SU-DHL-6 (cell line): ENCODE results near the gene ZNF385D.

ENCODE experiments used
- H2AFZ ChIP-seq: fragments of 200-600 bp; sonication (generic); 2 replicates; pipeline ENCODE4 v1.6.1; 2014; ENCODE audit warnings: low read depth, mild to moderate bottlenecking, moderate library complexity, mixed read lengths, antibody characterized with exemption, low read length; ENCODE audit not compliant: severe bottlenecking
- H3F3A ChIP-seq: fragments of 200-600 bp; shearing (Covaris generic); 2 replicates; pipeline ENCODE4 v1.6.0; 2016; ENCODE audit warnings: antibody characterized with exemption, mild to moderate bottlenecking; ENCODE audit not compliant: insufficient read depth
- H3K27ac ChIP-seq: fragments of 200-600 bp; sonication (generic); 2 replicates; pipeline ENCODE4 v1.5.1; 2016; ENCODE audit warnings: low read depth, mild to moderate bottlenecking, low read length, moderate library complexity, mixed read lengths
- H3K27me3 ChIP-seq: fragments of 200-600 bp; sonication (generic), shearing (Covaris generic); 2 replicates; pipeline ENCODE4 v1.6.0; 2014; ENCODE audit warnings: mild to moderate bottlenecking, low read length
- H3K36me3 ChIP-seq: fragments of 200-600 bp; sonication (generic); 2 replicates; pipeline ENCODE4 v1.6.1; 2014; ENCODE audit warnings: mild to moderate bottlenecking, low read length, mixed read lengths
- H3K4me2 ChIP-seq: fragments of 300-600, 200-600 bp; shearing (Covaris generic), sonication (generic); 2 replicates; pipeline ENCODE4 v1.6.0; 2014; ENCODE audit warnings: low read length, low read depth, mild to moderate bottlenecking; ENCODE audit not compliant: poor library complexity, severe bottlenecking
- H3K4me3 ChIP-seq: fragments of 200-600 bp; sonication (generic); 2 replicates; pipeline ENCODE4 v1.5.1; 2014; ENCODE audit warnings: antibody characterized with exemption, low read length, mild to moderate bottlenecking, mixed read lengths; ENCODE audit not compliant: insufficient read depth, poor library complexity, severe bottlenecking
- H3K79me2 ChIP-seq: fragments of 200-600 bp; sonication (generic); 2 replicates; pipeline ENCODE4 v1.6.1; 2014; ENCODE audit warnings: mild to moderate bottlenecking, low read length, moderate library complexity; ENCODE audit not compliant: insufficient read depth
- H3K9ac ChIP-seq: fragments of 200-600 bp; sonication (generic); 2 replicates; pipeline ENCODE4 v1.7.0; 2014; ENCODE audit warnings: mild to moderate bottlenecking, low read length
- H3K9me2 ChIP-seq: fragments of 200-600 bp; sonication (generic); replicated peaks from 2 replicates; pipeline ENCODE4 v1.6.1; 2014; ENCODE audit warnings: low read length; ENCODE audit not compliant: insufficient read depth
- H3K9me3 ChIP-seq: fragments of 200-600 bp; sonication (generic); 2 replicates; pipeline ENCODE4 v1.6.1; 2014; ENCODE audit warnings: low read length, mixed read lengths; ENCODE audit not compliant: insufficient read depth
- H4K20me1 ChIP-seq: fragments of 200-600 bp; sonication (generic); 2 replicates; pipeline ENCODE4 v1.6.1; 2014; ENCODE audit warnings: low read depth, mild to moderate bottlenecking, antibody characterized with exemption, low read length, moderate library complexity, mixed read lengths
- CTCF ChIP-seq: fragments of 200-600 bp; sonication (generic); IDR thresholded peaks from one replicate; pipeline ENCODE4 v1.5.1; 2017; ENCODE audit warnings: antibody characterized with exemption, mild to moderate bottlenecking, low read length, moderate library complexity; ENCODE audit not compliant: insufficient read depth, poor library complexity, severe bottlenecking
- EZH2phosphoT487 ChIP-seq: fragments of 200-600 bp; sonication (generic), shearing (Covaris generic); conservative IDR thresholded peaks from 2 replicates; pipeline ENCODE4 v1.6.1; 2018; ENCODE audit warnings: mild to moderate bottlenecking, antibody characterized with exemption, low read length, moderate library complexity, mixed read lengths

The ZNF385D gene

GRCh38 chr3:21481991-21482390 is 269.0 kb downstream of the ZNF385D start:
- H3K79me2 ChIP-seq = no peaks in the 10 kb centered on the region
- H4K20me1 ChIP-seq = no peaks in the 10 kb centered on the region
- H3K9me3 ChIP-seq = no peaks in the 10 kb centered on the region
- no peaks in the 10 kb centered on the region for H3K36me3 ChIP-seq
- no peaks in the 10 kb centered on the region for H3F3A ChIP-seq
- H3K27ac ChIP-seq = no peak overlapping the region
- TF ChIP-seq CTCF (no peak), EZH2phosphoT487 (no peak)
- H2AFZ ChIP-seq = no peak overlapping the region
- H3K9me2 ChIP-seq = no peaks in the 10 kb centered on the region
- H3K27me3 ChIP-seq = no peaks in the 10 kb centered on the region
- H3K9ac ChIP-seq = no peak overlapping the region
- no peak overlapping the region for H3K4me2 ChIP-seq
- H3K4me3 ChIP-seq = no peak overlapping the region

GRCh38 chr3:21477541-21478288 is 273.3 kb downstream of the ZNF385D start:
- H3K36me3 ChIP-seq = no peaks in the 10 kb centered on the region
- no peak for TF ChIP-seq EZH2phosphoT487
- TF ChIP-seq CTCF = no peak
- H3K27me3 ChIP-seq = no peaks in the 10 kb centered on the region

GRCh38 chr3:21466476-21466875 is 284.5 kb downstream of the ZNF385D start:
- Histone ChIP-seq H3K4me2 (no peak overlapping the region), H3K79me2 (no peaks in the 10 kb centered on the region), H3K9me3 (no peaks in the 10 kb centered on the region), H3K9me2 (no peaks in the 10 kb centered on the region), H3K36me3 (no peaks in the 10 kb centered on the region), H3K27ac (no peak overlapping the region), H3F3A (no peaks in the 10 kb centered on the region), H3K9ac (no peak overlapping the region), H4K20me1 (no peaks in the 10 kb centered on the region), H2AFZ (no peak overlapping the region), H3K4me3 (no peak overlapping the region), H3K27me3 (no peaks in the 10 kb centered on the region)
- TF ChIP-seq EZH2phosphoT487 (no peak), CTCF (no peak)

More at GRCh38 chr3:21477541-21478288, 273.3 kb downstream of the ZNF385D start:
- no peaks in the 10 kb centered on the region for H3K9me3 ChIP-seq
- no peak overlapping the region for H3K27ac ChIP-seq
- no peaks in the 10 kb centered on the region for H3K9me2 ChIP-seq
- no peak overlapping the region for H3K9ac ChIP-seq
- H4K20me1 ChIP-seq = no peaks in the 10 kb centered on the region
- no peak overlapping the region for H2AFZ ChIP-seq
- H3K79me2 ChIP-seq = no peaks in the 10 kb centered on the region
- H3K4me2 ChIP-seq = no peak overlapping the region
- no peaks in the 10 kb centered on the region for H3F3A ChIP-seq
- no peak overlapping the region for H3K4me3 ChIP-seq
